GM23338 (cell line): Measurements from ENCODE around the gene SDF2L1. TPM values are rescaled to one million over a fixed set of nuclear protein-coding genes. Genes with fewer than 3 reads are reported as not detected.

Source experiments
- ATAC-seq: fragments of 200-7000 bp; cut with Tn5 transposase; 3 replicates; pipeline ENCODE4 v1.9.1; 2020
- DNase-seq: peaks from one replicate; pipeline ENCODE4 v3.0.0-alpha.2; 2015; ENCODE audit warnings: low spot score
- H2AFZ ChIP-seq: fragments of 200-600 bp; sonication (generic); 2 replicates; pipeline ENCODE4 v1.8.0; 2016; ENCODE audit warnings: antibody characterized with exemption, mild to moderate bottlenecking, moderate library complexity
- H3F3A ChIP-seq: fragments of 200-600 bp; sonication (generic); replicated peaks from 2 replicates; pipeline ENCODE4 v1.8.0; 2017; ENCODE audit warnings: antibody characterized with exemption, mixed run types, low read depth
- H3K27ac ChIP-seq: fragments of 200-600 bp; sonication (generic); 2 replicates; pipeline ENCODE4 v1.6.1; 2016; ENCODE audit warnings: low read depth
- H3K27me3 ChIP-seq: fragments of 200-600 bp; sonication (generic); 2 replicates; pipeline ENCODE4 v1.8.0; 2016; ENCODE audit warnings: mild to moderate bottlenecking, mixed run types, moderate library complexity; ENCODE audit not compliant: insufficient read depth
- H3K36me3 ChIP-seq: fragments of 200-600 bp; sonication (generic); 2 replicates; pipeline ENCODE4 v1.8.0; 2016; ENCODE audit warnings: mild to moderate bottlenecking; ENCODE audit not compliant: insufficient read depth
- H3K4me1 ChIP-seq: fragments of 200-600 bp; sonication (generic); 2 replicates; pipeline ENCODE4 v1.8.0; 2016; ENCODE audit warnings: mild to moderate bottlenecking, moderate library complexity; ENCODE audit not compliant: insufficient read depth
- H3K4me2 ChIP-seq: fragments of 200-600 bp; sonication (generic); 2 replicates; pipeline ENCODE4 v1.7.1; 2017; ENCODE audit warnings: mixed run types
- H3K4me3 ChIP-seq: fragments of 200-600 bp; sonication (generic); 2 replicates; pipeline ENCODE4 v1.6.1; 2016; ENCODE audit warnings: mixed run types
- H3K79me2 ChIP-seq: fragments of 200-600 bp; sonication (generic); replicated peaks from 2 replicates; pipeline ENCODE4 v1.8.0; 2017; ENCODE audit warnings: mild to moderate bottlenecking; ENCODE audit not compliant: insufficient read depth
- H3K9me2 ChIP-seq: fragments of 200-600 bp; sonication (generic); 2 replicates; pipeline ENCODE4 v1.8.0; 2017; ENCODE audit not compliant: insufficient read depth
- H4K20me1 ChIP-seq: fragments of 200-600 bp; sonication (generic); replicated peaks from 2 replicates; pipeline ENCODE4 v1.8.0; 2017; ENCODE audit warnings: mild to moderate bottlenecking; ENCODE audit not compliant: insufficient read depth
- H3K27ac Mint-ChIP-seq: 2 replicates; pipeline ENCODE4 v1.8.0; 2020; ENCODE audit warnings: inconsistent platforms, mild to moderate bottlenecking, moderate library complexity, mixed read lengths
- H3K27me3 Mint-ChIP-seq: 3 replicates; pipeline ENCODE4 v1.8.0; 2022; ENCODE audit warnings: low read depth, mild to moderate bottlenecking, moderate library complexity, mixed read lengths, inconsistent platforms; ENCODE audit not compliant: insufficient read depth, poor library complexity
- H3K36me3 Mint-ChIP-seq: 3 replicates; pipeline ENCODE4 v1.8.0; 2021; ENCODE audit warnings: low read depth, mild to moderate bottlenecking, inconsistent platforms, moderate library complexity, mixed read lengths
- H3K4me1 Mint-ChIP-seq: 3 replicates; pipeline ENCODE4 v1.8.0; 2020; ENCODE audit warnings: mild to moderate bottlenecking, inconsistent platforms, mixed read lengths
- H3K4me3 Mint-ChIP-seq: 3 replicates; pipeline ENCODE4 v1.8.0; 2021; ENCODE audit warnings: moderate library complexity, mild to moderate bottlenecking, inconsistent platforms, mixed read lengths
- H3K9me3 Mint-ChIP-seq: 3 replicates; pipeline ENCODE4 v1.8.0; 2020; ENCODE audit warnings: moderate library complexity, mild to moderate bottlenecking, inconsistent platforms, mixed read lengths
- CREB1 ChIP-seq: fragments of 250-450 bp; sonication (Bioruptor Pico); IDR thresholded peaks from 2 replicates; pipeline ENCODE4 v1.5.0; 2020; ENCODE audit warnings: low read depth, mild to moderate bottlenecking, moderate library complexity
- EZH2 ChIP-seq: fragments of 200-600 bp; sonication (generic); IDR thresholded peaks from one replicate; pipeline ENCODE4 v1.8.0; 2017; ENCODE audit warnings: antibody characterized with exemption, mild to moderate bottlenecking, low read depth; ENCODE audit not compliant: unreplicated experiment
- EZH2phosphoT487 ChIP-seq: fragments of 200-600 bp; sonication (generic); IDR thresholded peaks from one replicate; pipeline ENCODE4 v1.8.1; 2018; ENCODE audit warnings: antibody characterized with exemption; ENCODE audit not compliant: unreplicated experiment
- JUNB ChIP-seq: IDR thresholded peaks from one replicate; pipeline ENCODE4 v1.6.1; 2016; ENCODE audit warnings: antibody characterized with exemption; ENCODE audit not compliant: unreplicated experiment
- NANOG ChIP-seq: IDR thresholded peaks from 2 replicates; pipeline ENCODE4 v1.6.1; 2016; ENCODE audit warnings: antibody characterized with exemption, borderline replicate concordance
- POLR2AphosphoS5 ChIP-seq: IDR thresholded peaks from 2 replicates; pipeline ENCODE4 v1.6.1; 2016; ENCODE audit warnings: antibody characterized with exemption, low read depth
- STAT1 ChIP-seq: IDR thresholded peaks from one replicate; pipeline ENCODE4 v1.6.1; 2016; ENCODE audit warnings: antibody characterized with exemption; ENCODE audit not compliant: unreplicated experiment
- ZNF114 ChIP-seq: fragments of 250-450 bp; sonication (Bioruptor Pico); IDR thresholded peaks from 2 replicates; pipeline ENCODE4 v1.5.0; 2020; ENCODE audit warnings: mild to moderate bottlenecking, moderate library complexity
- polyA plus RNA-seq: library from polyadenylated mRNA; unstranded; fragments of >200 nt; fragmentation: Nextera tagmentation; extraction: Ambion mirVana; gene quantifications from 2 replicates; pipeline ENCODE4 v1.2.1, GENCODE V29; 2016
- total RNA-seq: library from RNA; depleted of rRNA; stranded (reverse); fragments of >200 nt; shearing (Covaris generic); gene quantifications from 2 replicates; pipeline ENCODE4 v1.2.3, GENCODE V29; 2014
- TF ChIP-seq, protein P1 (sequence below): IDR thresholded peaks from 2 replicates; pipeline ENCODE4 v1.6.1; 2016; ENCODE audit warnings: antibody characterized with exemption
- TF ChIP-seq, protein P2 (sequence below): fragments of 250-450 bp; sonication (Bioruptor Pico); IDR thresholded peaks from 2 replicates; pipeline ENCODE4 v1.5.0; 2020; ENCODE audit warnings: mild to moderate bottlenecking, moderate library complexity
- TF ChIP-seq, protein P3 (sequence below), 2 experiments: fragments of 200-600 bp in 1 of 2; sonication (generic) in 1 of 2; conservative IDR thresholded peaks; 2 replicates each; pipeline versions ENCODE4 v1.5.1 to v1.6.1; 2016 to 2017; ENCODE audit warnings: antibody characterized with exemption in 2 of 2, low read depth in 2 of 2, mild to moderate bottlenecking in 2 of 2, moderate library complexity in 1 of 2
- TF ChIP-seq, protein P4 (sequence below): IDR thresholded peaks from one replicate; pipeline ENCODE4 v1.6.1; 2018; ENCODE audit warnings: antibody characterized with exemption; ENCODE audit not compliant: unreplicated experiment

SDF2L1 gene
- total and polyA plus RNA-seq, 2 experiments from 2014 or later = 62.3 to 72.7 TPM

DNA sequence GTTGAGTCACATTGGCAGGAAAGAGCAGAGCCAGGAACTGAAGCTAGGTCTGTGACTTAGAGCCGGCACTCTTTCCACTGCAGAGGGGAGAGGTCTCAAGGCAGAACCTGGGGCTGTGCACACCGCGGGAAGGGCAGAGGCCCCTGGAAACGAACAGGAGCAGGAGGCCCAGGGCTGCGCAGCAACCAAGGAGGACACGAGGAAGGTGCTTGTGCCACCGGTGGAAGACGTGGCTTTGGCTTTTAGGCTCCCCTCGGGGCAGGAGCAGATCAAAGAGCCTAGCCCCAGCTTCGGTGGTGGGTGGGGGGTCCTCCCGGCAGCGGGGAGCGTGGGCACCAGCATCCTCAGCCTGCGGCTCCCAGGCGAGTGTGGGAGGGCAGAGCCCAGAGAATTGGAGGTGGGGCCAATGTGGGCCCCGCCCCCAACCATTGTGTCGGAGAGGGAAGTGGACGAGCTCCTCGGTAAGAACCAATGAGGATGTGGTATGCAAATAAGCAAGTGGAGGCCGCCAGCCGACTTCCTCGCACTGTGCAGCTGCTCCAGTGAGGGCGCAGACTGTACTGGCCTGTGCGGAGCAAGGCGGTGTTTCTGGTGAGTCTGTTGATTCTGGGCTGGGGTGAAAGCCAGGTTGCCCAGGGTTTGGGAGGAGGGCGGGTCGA, 9.7 kb upstream of the SDF2L1 start, which contains the start of gene CCDC116:
Gene CCDC116 (plus strand): TSS at position 524 of the 659 bp plus-strand sequence. CDS start 422 bp downstream, outside the sequence.
- H3K4me1 Mint-ChIP-seq = peaks cover 7% of the 10 kb centered on the region
- Histone ChIP-seq H3K36me3 (peaks cover 8% of the 10 kb centered on the region), H2AFZ (no peak within 1 kb of the TSS), H3K9me2 (no peaks in the 10 kb centered on the region), H3K4me1 (peaks cover 3% of the 10 kb centered on the region; the same call in 1 of the 2 replicates), H3K27me3 (no peaks in the 10 kb centered on the region), H3K79me2 (peaks cover 11% of the 10 kb centered on the region), H4K20me1 (peaks cover 7% of the 10 kb centered on the region), H3K27ac (no peak within 1 kb of the TSS), H3K4me3 (no peak within 1 kb of the TSS), H3K4me2 (no peak within 1 kb of the TSS), H3F3A (no peaks in the 10 kb centered on the region; the same call in 1 of the 2 replicates)
- H3K4me3 Mint-ChIP-seq = no peak within 1 kb of the TSS
- TF ChIP-seq, protein P1, sequence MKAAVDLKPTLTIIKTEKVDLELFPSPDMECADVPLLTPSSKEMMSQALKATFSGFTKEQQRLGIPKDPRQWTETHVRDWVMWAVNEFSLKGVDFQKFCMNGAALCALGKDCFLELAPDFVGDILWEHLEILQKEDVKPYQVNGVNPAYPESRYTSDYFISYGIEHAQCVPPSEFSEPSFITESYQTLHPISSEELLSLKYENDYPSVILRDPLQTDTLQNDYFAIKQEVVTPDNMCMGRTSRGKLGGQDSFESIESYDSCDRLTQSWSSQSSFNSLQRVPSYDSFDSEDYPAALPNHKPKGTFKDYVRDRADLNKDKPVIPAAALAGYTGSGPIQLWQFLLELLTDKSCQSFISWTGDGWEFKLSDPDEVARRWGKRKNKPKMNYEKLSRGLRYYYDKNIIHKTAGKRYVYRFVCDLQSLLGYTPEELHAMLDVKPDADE = no peak
- TF ChIP-seq, protein P2, sequence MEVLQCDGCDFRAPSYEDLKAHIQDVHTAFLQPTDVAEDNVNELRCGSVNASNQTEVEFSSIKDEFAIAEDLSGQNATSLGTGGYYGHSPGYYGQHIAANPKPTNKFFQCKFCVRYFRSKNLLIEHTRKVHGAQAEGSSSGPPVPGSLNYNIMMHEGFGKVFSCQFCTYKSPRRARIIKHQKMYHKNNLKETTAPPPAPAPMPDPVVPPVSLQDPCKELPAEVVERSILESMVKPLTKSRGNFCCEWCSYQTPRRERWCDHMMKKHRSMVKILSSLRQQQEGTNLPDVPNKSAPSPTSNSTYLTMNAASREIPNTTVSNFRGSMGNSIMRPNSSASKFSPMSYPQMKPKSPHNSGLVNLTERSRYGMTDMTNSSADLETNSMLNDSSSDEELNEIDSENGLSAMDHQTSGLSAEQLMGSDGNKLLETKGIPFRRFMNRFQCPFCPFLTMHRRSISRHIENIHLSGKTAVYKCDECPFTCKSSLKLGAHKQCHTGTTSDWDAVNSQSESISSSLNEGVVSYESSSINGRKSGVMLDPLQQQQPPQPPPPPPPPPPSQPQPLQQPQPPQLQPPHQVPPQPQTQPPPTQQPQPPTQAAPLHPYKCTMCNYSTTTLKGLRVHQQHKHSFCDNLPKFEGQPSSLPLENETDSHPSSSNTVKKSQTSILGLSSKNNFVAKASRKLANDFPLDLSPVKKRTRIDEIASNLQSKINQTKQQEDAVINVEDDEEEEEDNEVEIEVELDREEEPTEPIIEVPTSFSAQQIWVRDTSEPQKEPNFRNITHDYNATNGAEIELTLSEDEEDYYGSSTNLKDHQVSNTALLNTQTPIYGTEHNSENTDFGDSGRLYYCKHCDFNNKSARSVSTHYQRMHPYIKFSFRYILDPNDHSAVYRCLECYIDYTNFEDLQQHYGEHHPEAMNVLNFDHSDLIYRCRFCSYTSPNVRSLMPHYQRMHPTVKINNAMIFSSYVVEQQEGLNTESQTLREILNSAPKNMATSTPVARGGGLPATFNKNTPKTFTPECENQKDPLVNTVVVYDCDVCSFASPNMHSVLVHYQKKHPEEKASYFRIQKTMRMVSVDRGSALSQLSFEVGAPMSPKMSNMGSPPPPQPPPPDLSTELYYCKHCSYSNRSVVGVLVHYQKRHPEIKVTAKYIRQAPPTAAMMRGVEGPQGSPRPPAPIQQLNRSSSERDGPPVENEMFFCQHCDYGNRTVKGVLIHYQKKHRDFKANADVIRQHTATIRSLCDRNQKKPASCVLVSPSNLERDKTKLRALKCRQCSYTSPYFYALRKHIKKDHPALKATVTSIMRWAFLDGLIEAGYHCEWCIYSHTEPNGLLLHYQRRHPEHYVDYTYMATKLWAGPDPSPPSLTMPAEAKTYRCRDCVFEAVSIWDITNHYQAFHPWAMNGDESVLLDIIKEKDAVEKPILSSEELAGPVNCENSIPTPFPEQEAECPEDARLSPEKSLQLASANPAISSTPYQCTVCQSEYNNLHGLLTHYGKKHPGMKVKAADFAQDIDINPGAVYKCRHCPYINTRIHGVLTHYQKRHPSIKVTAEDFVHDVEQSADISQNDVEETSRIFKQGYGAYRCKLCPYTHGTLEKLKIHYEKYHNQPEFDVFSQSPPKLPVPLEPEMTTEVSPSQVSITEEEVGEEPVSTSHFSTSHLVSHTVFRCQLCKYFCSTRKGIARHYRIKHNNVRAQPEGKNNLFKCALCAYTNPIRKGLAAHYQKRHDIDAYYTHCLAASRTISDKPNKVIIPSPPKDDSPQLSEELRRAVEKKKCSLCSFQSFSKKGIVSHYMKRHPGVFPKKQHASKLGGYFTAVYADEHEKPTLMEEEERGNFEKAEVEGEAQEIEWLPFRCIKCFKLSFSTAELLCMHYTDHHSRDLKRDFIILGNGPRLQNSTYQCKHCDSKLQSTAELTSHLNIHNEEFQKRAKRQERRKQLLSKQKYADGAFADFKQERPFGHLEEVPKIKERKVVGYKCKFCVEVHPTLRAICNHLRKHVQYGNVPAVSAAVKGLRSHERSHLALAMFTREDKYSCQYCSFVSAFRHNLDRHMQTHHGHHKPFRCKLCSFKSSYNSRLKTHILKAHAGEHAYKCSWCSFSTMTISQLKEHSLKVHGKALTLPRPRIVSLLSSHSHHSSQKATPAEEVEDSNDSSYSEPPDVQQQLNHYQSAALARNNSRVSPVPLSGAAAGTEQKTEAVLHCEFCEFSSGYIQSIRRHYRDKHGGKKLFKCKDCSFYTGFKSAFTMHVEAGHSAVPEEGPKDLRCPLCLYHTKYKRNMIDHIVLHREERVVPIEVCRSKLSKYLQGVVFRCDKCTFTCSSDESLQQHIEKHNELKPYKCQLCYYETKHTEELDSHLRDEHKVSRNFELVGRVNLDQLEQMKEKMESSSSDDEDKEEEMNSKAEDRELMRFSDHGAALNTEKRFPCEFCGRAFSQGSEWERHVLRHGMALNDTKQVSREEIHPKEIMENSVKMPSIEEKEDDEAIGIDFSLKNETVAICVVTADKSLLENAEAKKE (CRISPR knock-in tag) = no peak
- TF ChIP-seq EZH2 = no peak
- no peak for TF ChIP-seq NANOG
- TF ChIP-seq POLR2AphosphoS5 = no peak
- no peak for TF ChIP-seq STAT1
- TF ChIP-seq CREB1 (CRISPR knock-in tag) = no peak
- TF ChIP-seq, protein P3, sequence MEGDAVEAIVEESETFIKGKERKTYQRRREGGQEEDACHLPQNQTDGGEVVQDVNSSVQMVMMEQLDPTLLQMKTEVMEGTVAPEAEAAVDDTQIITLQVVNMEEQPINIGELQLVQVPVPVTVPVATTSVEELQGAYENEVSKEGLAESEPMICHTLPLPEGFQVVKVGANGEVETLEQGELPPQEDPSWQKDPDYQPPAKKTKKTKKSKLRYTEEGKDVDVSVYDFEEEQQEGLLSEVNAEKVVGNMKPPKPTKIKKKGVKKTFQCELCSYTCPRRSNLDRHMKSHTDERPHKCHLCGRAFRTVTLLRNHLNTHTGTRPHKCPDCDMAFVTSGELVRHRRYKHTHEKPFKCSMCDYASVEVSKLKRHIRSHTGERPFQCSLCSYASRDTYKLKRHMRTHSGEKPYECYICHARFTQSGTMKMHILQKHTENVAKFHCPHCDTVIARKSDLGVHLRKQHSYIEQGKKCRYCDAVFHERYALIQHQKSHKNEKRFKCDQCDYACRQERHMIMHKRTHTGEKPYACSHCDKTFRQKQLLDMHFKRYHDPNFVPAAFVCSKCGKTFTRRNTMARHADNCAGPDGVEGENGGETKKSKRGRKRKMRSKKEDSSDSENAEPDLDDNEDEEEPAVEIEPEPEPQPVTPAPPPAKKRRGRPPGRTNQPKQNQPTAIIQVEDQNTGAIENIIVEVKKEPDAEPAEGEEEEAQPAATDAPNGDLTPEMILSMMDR (conservative IDR thresholded peaks at IDR 0.05; ENCODE audit: low read depth in 2 of 2) = no peak
- TF ChIP-seq, protein P4, sequence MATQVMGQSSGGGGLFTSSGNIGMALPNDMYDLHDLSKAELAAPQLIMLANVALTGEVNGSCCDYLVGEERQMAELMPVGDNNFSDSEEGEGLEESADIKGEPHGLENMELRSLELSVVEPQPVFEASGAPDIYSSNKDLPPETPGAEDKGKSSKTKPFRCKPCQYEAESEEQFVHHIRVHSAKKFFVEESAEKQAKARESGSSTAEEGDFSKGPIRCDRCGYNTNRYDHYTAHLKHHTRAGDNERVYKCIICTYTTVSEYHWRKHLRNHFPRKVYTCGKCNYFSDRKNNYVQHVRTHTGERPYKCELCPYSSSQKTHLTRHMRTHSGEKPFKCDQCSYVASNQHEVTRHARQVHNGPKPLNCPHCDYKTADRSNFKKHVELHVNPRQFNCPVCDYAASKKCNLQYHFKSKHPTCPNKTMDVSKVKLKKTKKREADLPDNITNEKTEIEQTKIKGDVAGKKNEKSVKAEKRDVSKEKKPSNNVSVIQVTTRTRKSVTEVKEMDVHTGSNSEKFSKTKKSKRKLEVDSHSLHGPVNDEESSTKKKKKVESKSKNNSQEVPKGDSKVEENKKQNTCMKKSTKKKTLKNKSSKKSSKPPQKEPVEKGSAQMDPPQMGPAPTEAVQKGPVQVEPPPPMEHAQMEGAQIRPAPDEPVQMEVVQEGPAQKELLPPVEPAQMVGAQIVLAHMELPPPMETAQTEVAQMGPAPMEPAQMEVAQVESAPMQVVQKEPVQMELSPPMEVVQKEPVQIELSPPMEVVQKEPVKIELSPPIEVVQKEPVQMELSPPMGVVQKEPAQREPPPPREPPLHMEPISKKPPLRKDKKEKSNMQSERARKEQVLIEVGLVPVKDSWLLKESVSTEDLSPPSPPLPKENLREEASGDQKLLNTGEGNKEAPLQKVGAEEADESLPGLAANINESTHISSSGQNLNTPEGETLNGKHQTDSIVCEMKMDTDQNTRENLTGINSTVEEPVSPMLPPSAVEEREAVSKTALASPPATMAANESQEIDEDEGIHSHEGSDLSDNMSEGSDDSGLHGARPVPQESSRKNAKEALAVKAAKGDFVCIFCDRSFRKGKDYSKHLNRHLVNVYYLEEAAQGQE = no peak
- no peak for TF ChIP-seq ZNF114
- no peak for TF ChIP-seq EZH2phosphoT487
- no peak for TF ChIP-seq JUNB
- no peak within 1 kb of the TSS for H3K27ac Mint-ChIP-seq
- H3K27me3 Mint-ChIP-seq = peaks cover 25% of the 10 kb centered on the region
- ATAC-seq (peak; percentile 11), DNase-seq (peak; percentile 84)
- H3K9me3 Mint-ChIP-seq = peaks cover 10% of the 10 kb centered on the region; the same call in 2 of the 3 replicates
- H3K36me3 Mint-ChIP-seq = peaks cover 11% of the 10 kb centered on the region
